Memory B cell (primary cell): Measurements from ENCODE around the gene SIPA1L3.
"Not testable (repeated sequence)": the region's sequence is repeated elsewhere in the genome, so short reads cannot be mapped to it uniquely, and the experiment has no call there.

Experiments used
- ATAC-seq: fragments of 150-1000 bp; cut with Tn5 transposase; 2 replicates; pipeline ENCODE4 v1.10.0; 2021; ENCODE audit warnings: low read depth, mild to moderate bottlenecking, moderate library complexity
- DNase-seq, 2 donors: peaks; one replicate each; pipeline ENCODE4 v3.0.0; 2022; ENCODE audit warnings: low spot score in 2 of 2
- H3K27ac Mint-ChIP-seq: one replicate; pipeline ENCODE4 v1.8.0; 2022; ENCODE audit warnings: mild to moderate bottlenecking, moderate library complexity, mixed read lengths
- H3K27me3 Mint-ChIP-seq: one replicate; pipeline ENCODE4 v1.8.0; 2022; ENCODE audit warnings: mixed read lengths
- H3K36me3 Mint-ChIP-seq: one replicate; pipeline ENCODE4 v1.8.0; 2022; ENCODE audit warnings: mild to moderate bottlenecking, mixed read lengths
- H3K4me1 Mint-ChIP-seq: one replicate; pipeline ENCODE4 v1.8.0; 2022; ENCODE audit warnings: mixed read lengths
- H3K4me3 Mint-ChIP-seq: one replicate; pipeline ENCODE4 v1.8.0; 2022; ENCODE audit warnings: mild to moderate bottlenecking, moderate library complexity, mixed read lengths
- H3K9me3 Mint-ChIP-seq: one replicate; pipeline ENCODE4 v1.8.0; 2022; ENCODE audit warnings: mixed read lengths

Gene SIPA1L3

DNA sequence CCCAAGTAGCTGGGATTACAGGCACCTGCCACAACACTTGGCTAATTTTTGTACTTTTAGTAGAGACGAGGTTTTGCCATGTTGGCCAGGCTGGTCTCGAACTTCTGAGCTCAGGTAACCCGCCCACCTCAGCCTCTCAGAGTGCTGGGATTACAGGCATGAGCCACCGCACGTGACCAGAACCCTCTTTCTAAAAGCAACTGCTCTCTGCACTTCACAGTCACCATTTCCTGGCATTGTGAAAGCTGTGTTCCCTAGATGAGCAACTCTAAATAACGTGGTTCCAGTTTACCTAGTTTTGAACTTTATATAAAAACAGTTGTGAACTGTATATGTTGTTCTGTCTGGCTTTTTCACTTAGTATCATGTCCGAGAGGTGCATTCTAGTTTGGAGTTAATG, 152.9 kb downstream of the SIPA1L3 start:
- ATAC-seq: peak; percentile 64
- H3K4me3 Mint-ChIP-seq: peak overlapping the region; percentile 21
- peaks cover 15% of the 10 kb centered on the region for H3K36me3 Mint-ChIP-seq
- peaks cover 29% of the 10 kb centered on the region for H3K4me1 Mint-ChIP-seq
- H3K27me3 Mint-ChIP-seq: no peaks in the 10 kb centered on the region
- no peak for DNase-seq
- H3K27ac Mint-ChIP-seq: peak overlapping the region; percentile 60
- H3K9me3 Mint-ChIP-seq: no peaks in the 10 kb centered on the region

DNA sequence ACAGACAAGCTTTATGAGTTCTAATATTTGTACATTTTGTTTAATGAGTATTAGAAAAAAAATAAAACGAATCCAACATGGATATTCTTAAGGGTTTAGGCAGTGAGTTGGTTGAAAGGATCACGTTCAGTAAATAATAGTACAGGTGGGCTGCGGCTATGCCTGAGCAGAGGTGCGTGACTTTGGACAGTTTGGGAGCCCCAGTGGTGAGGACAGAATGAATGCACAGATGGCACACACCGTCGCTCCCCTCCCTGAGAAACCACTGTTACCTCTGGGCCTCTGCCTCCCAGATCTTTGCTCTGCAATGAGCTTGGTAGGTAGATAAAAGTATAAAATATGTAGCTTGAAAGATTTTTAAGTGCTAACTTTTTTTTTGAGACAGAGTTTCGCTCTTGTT, 153.3 kb downstream of the SIPA1L3 start:
- DNase-seq (no peak), ATAC-seq (no peak)
- Mint-ChIP-seq H3K4me1 (peaks cover 27% of the 10 kb centered on the region), H3K9me3 (no peaks in the 10 kb centered on the region), H3K27ac (peak overlapping the region; percentile 60), H3K4me3 (no peak overlapping the region), H3K36me3 (peaks cover 13% of the 10 kb centered on the region), H3K27me3 (no peaks in the 10 kb centered on the region)

GRCh38 chr19:38061294-38061693, 154.3 kb downstream of the SIPA1L3 start:
- peaks cover 24% of the 10 kb centered on the region for H3K4me1 Mint-ChIP-seq
- peaks cover 11% of the 10 kb centered on the region for H3K36me3 Mint-ChIP-seq
- no peaks in the 10 kb centered on the region for H3K27me3 Mint-ChIP-seq
- peak overlapping the region; percentile 36 for H3K27ac Mint-ChIP-seq
- no peak for ATAC-seq
- no peaks in the 10 kb centered on the region for H3K9me3 Mint-ChIP-seq
- H3K4me3 Mint-ChIP-seq: no peak overlapping the region
- no peak for DNase-seq

GRCh38 chr19:38062959-38063761, 156.2 kb downstream of the SIPA1L3 start:
- ATAC-seq: no peak
- Mint-ChIP-seq H3K36me3 (peaks cover 8% of the 10 kb centered on the region), H3K4me1 (peaks cover 18% of the 10 kb centered on the region), H3K4me3 (no peak overlapping the region), H3K27ac (peak overlapping the region; percentile 36), H3K9me3 (no peaks in the 10 kb centered on the region), H3K27me3 (no peaks in the 10 kb centered on the region)
- DNase-seq: no peak

- DNase-seq (no peak), ATAC-seq (no peak)
- Mint-ChIP-seq H3K9me3 (no peaks in the 10 kb centered on the region), H3K36me3 (peaks cover 8% of the 10 kb centered on the region), H3K27me3 (no peaks in the 10 kb centered on the region), H3K4me1 (peaks cover 15% of the 10 kb centered on the region), H3K27ac (peak overlapping the region; percentile 55), H3K4me3 (no peak overlapping the region)
These were observed 156.9 kb downstream of the SIPA1L3 start for GRCh38 chr19:38063928-38064327.

GRCh38 chr19:38064661-38065425, 157.8 kb downstream of the SIPA1L3 start:
- Mint-ChIP-seq H3K27me3 (no peaks in the 10 kb centered on the region), H3K9me3 (no peaks in the 10 kb centered on the region), H3K4me3 (no peak overlapping the region), H3K27ac (no peak overlapping the region), H3K36me3 (peaks cover 8% of the 10 kb centered on the region), H3K4me1 (peaks cover 16% of the 10 kb centered on the region)
- ATAC-seq: no peak
- DNase-seq: no peak

DNA sequence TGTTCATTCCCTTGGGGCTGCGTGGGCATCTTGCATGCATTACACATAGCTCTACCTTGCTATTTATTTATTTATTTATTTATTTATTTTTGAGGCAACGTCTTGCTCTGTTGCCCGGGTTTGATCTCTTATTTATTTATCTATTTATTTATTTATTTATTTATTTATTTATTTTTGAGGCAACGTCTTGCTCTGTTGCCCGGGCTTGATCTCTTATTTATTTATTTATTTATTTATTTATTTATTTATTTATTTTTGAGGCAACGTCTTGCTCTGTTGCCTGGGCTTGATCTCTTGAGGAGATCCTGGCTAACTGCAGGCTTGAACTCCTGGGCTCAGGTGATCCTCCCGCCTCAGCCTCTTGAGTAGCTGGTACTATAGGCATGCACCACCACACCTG, 158.8 kb downstream of the SIPA1L3 start:
- H3K4me1 Mint-ChIP-seq: peaks cover 19% of the 10 kb centered on the region
- H3K9me3 Mint-ChIP-seq, ATAC-seq, H3K27me3 Mint-ChIP-seq, H3K27ac Mint-ChIP-seq, H3K36me3 Mint-ChIP-seq, H3K4me3 Mint-ChIP-seq, DNase-seq: not testable (repeated sequence)

- Mint-ChIP-seq H3K4me3 (no peak overlapping the region), H3K27ac (peak overlapping the region; percentile 82), H3K4me1 (peaks cover 19% of the 10 kb centered on the region), H3K9me3 (no peaks in the 10 kb centered on the region), H3K36me3 (peaks cover 4% of the 10 kb centered on the region), H3K27me3 (no peaks in the 10 kb centered on the region)
- DNase-seq: no peak
- ATAC-seq: no peak
These were observed 161.8 kb downstream of the SIPA1L3 start for GRCh38 chr19:38068826-38069225.

DNA sequence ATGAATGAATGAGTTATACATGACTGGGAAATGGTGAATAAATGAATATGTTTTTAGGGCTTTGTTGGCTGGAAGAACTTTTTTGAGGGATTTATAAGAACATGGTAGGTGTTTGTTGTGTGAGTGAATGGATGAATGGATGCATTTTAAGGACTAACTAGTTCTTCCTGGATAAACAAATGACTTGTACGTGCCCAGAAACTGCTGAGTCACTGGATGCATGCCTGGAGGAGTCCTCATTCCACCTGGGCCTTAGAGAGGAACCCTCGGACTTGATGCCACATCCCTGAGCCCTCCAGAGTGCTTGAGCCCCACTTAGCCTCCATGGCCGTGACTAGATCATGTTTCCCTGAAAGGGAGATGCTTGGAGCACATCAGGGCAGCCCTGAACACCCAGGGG, 163.6 kb downstream of the SIPA1L3 start:
- H3K36me3 Mint-ChIP-seq: peaks cover 7% of the 10 kb centered on the region
- H3K27ac Mint-ChIP-seq: peak overlapping the region; percentile 37
- peaks cover 19% of the 10 kb centered on the region for H3K4me1 Mint-ChIP-seq
- H3K27me3 Mint-ChIP-seq: no peaks in the 10 kb centered on the region
- H3K9me3 Mint-ChIP-seq: no peaks in the 10 kb centered on the region
- no peak overlapping the region for H3K4me3 Mint-ChIP-seq
- no peak for ATAC-seq
- no peak for DNase-seq

GRCh38 chr19:38071054-38071453, 164.0 kb downstream of the SIPA1L3 start:
- not testable (repeated sequence) for DNase-seq, H3K36me3 Mint-ChIP-seq, ATAC-seq, H3K27me3 Mint-ChIP-seq, H3K4me3 Mint-ChIP-seq, H3K27ac Mint-ChIP-seq, H3K9me3 Mint-ChIP-seq
- H3K4me1 Mint-ChIP-seq: peaks cover 19% of the 10 kb centered on the region

GRCh38 chr19:38071647-38072046, 164.6 kb downstream of the SIPA1L3 start:
- Mint-ChIP-seq H3K4me1 (peaks cover 19% of the 10 kb centered on the region), H3K27ac (peak overlapping the region; percentile 66), H3K27me3 (no peaks in the 10 kb centered on the region), H3K4me3 (no peak overlapping the region), H3K9me3 (no peaks in the 10 kb centered on the region), H3K36me3 (peaks cover 13% of the 10 kb centered on the region)
- no peak for ATAC-seq
- DNase-seq: no peak

GRCh38 chr19:38072776-38073750, 166.1 kb downstream of the SIPA1L3 start:
- DNase-seq (no peak), ATAC-seq (no peak)
- Mint-ChIP-seq H3K36me3 (peaks cover 17% of the 10 kb centered on the region), H3K4me1 (peaks cover 19% of the 10 kb centered on the region), H3K9me3 (no peaks in the 10 kb centered on the region), H3K27ac (peak overlapping the region; percentile 86), H3K27me3 (no peaks in the 10 kb centered on the region), H3K4me3 (no peak overlapping the region)

GRCh38 chr19:38073841-38074685, 167.1 kb downstream of the SIPA1L3 start:
- DNase-seq: no peak
- no peak overlapping the region for H3K4me3 Mint-ChIP-seq
- H3K36me3 Mint-ChIP-seq: peaks cover 22% of the 10 kb centered on the region
- no peak for ATAC-seq
- H3K4me1 Mint-ChIP-seq: peaks cover 23% of the 10 kb centered on the region
- H3K27ac Mint-ChIP-seq: peak overlapping the region; percentile 86
- H3K27me3 Mint-ChIP-seq: no peaks in the 10 kb centered on the region
- H3K9me3 Mint-ChIP-seq: no peaks in the 10 kb centered on the region
